IMR-90 (cell line): ENCODE measurements around the gene TTF2. TPM values are rescaled to one million over a fixed set of nuclear protein-coding genes. Genes with fewer than 3 reads are reported as not detected.

Source experiments
- ATAC-seq: fragments of 200-7000 bp; cut with Tn5 transposase; 2 replicates; pipeline ENCODE4 v1.9.1; 2020; ENCODE audit warnings: low read depth, mild to moderate bottlenecking, moderate library complexity
- BruUV-seq: library from RNA; stranded (reverse); fragments of 400-500 nt; replicated peaks from 2 replicates; lab custom pipeline; 2021; lab: Mats Ljungman, UMichigan
- CTCF ChIA-PET: fragments of 300-600 bp; formaldehyde crosslinking; extraction: SDS; loops from one replicate; lab custom pipeline; 2021; ENCODE audit warnings: antibody characterized with exemption; lab: Yijun Ruan, JAX
- POLR2A ChIA-PET: fragments of 300-600 bp; sonication (Branson Sonifier 250); formaldehyde crosslinking; loops from one replicate; lab custom pipeline; 2022; ENCODE audit warnings: antibody characterized with exemption; ENCODE audit not compliant: unreplicated experiment; lab: Charles Lee
- DNase-seq: peaks from one replicate; pipeline ENCODE4 v3.0.0; 2013
- H2AFZ ChIP-seq: replicated peaks from 2 replicates; pipeline ENCODE3; 2013; ENCODE audit warnings: low read length, mild to moderate bottlenecking; ENCODE audit not compliant: poor library complexity
- H2AK5ac ChIP-seq: 2 replicates; pipeline ENCODE4 v1.6.1; 2013; ENCODE audit warnings: low read depth, low read length, inconsistent platforms
- H2AK9ac ChIP-seq: replicated peaks from 2 replicates; pipeline ENCODE3; 2013; ENCODE audit warnings: mild to moderate bottlenecking, low read depth, low read length, moderate library complexity; ENCODE audit not compliant: poor library complexity
- H2BK120ac ChIP-seq: 2 replicates; pipeline ENCODE4 v1.6.1; 2013; ENCODE audit warnings: low read depth, low read length, inconsistent platforms
- H2BK15ac ChIP-seq: 3 replicates; pipeline ENCODE4 v1.6.1; 2013; ENCODE audit warnings: low read depth, low read length, inconsistent platforms
- H2BK20ac ChIP-seq: 2 replicates; pipeline ENCODE4 v1.6.1; 2013; ENCODE audit warnings: low read depth, mild to moderate bottlenecking, inconsistent platforms, low read length, moderate library complexity
- H2BK5ac ChIP-seq: 2 replicates; pipeline ENCODE4 v1.6.1; 2013; ENCODE audit warnings: mild to moderate bottlenecking, low read depth, low read length, inconsistent platforms; ENCODE audit not compliant: poor library complexity, severe bottlenecking
- H3K14ac ChIP-seq: replicated peaks from 2 replicates; pipeline ENCODE4 v1.6.1; 2013; ENCODE audit warnings: low read depth, low read length, inconsistent platforms
- H3K18ac ChIP-seq: 2 replicates; pipeline ENCODE4 v1.6.1; 2013; ENCODE audit warnings: low read depth, low read length, control low read depth
- H3K23ac ChIP-seq: 2 replicates; pipeline ENCODE4 v1.6.1; 2013; ENCODE audit warnings: low read depth, low read length, inconsistent platforms
- H3K27ac ChIP-seq: 2 replicates; pipeline ENCODE4 v1.5.1; 2013; ENCODE audit warnings: mild to moderate bottlenecking, control low read depth, low read length; ENCODE audit not compliant: insufficient read depth
- H3K27me3 ChIP-seq: 2 replicates; pipeline ENCODE4 v1.6.1; 2013; ENCODE audit warnings: low read length; ENCODE audit not compliant: control insufficient read depth, insufficient read depth
- H3K36me3 ChIP-seq: 2 replicates; pipeline ENCODE4 v1.6.1; 2013; ENCODE audit warnings: low read length, mixed read lengths; ENCODE audit not compliant: control insufficient read depth, insufficient read depth
- H3K4ac ChIP-seq: 2 replicates; pipeline ENCODE4 v1.6.1; 2013; ENCODE audit warnings: low read depth, low read length, inconsistent platforms
- H3K4me1 ChIP-seq: 2 replicates; pipeline ENCODE4 v1.6.1; 2013; ENCODE audit warnings: low read length, mixed read lengths; ENCODE audit not compliant: control insufficient read depth, insufficient read depth
- H3K4me2 ChIP-seq: 2 replicates; pipeline ENCODE4 v1.6.1; 2013; ENCODE audit warnings: low read depth, mild to moderate bottlenecking, control low read depth, low read length, moderate library complexity
- H3K4me3 ChIP-seq: 2 replicates; pipeline ENCODE4 v1.5.1; 2013; ENCODE audit warnings: low read depth, mild to moderate bottlenecking, control low read depth, low read length, moderate library complexity; ENCODE audit not compliant: insufficient read depth
- H3K56ac ChIP-seq: 2 replicates; pipeline ENCODE4 v1.6.1; 2013; ENCODE audit warnings: low read length, inconsistent platforms; ENCODE audit not compliant: insufficient read depth; ENCODE audit errors: extremely low read depth
- H3K79me1 ChIP-seq, 2 experiments: 2 replicates each; pipeline ENCODE4 v1.6.1; 2013; ENCODE audit warnings: low read length in 2 of 2, inconsistent platforms in 1 of 2, low read depth in 1 of 2
- H3K9ac ChIP-seq: 2 replicates; pipeline ENCODE4 v1.6.1; 2013; ENCODE audit warnings: low read depth, low read length, control low read depth
- H3K9me1 ChIP-seq: 2 replicates; pipeline ENCODE4 v1.6.1; 2013; ENCODE audit warnings: low read length, inconsistent platforms; ENCODE audit not compliant: insufficient read depth
- H3K9me3 ChIP-seq: 2 replicates; pipeline ENCODE4 v1.6.1; 2013; ENCODE audit warnings: low read length; ENCODE audit not compliant: control insufficient read depth, insufficient read depth
- H4K20me1 ChIP-seq: 2 replicates; pipeline ENCODE4 v1.6.1; 2013; ENCODE audit warnings: low read length, inconsistent platforms; ENCODE audit not compliant: insufficient read depth
- H4K5ac ChIP-seq: 2 replicates; pipeline ENCODE4 v1.6.1; 2013; ENCODE audit warnings: mild to moderate bottlenecking, low read depth, low read length, control low read depth
- H4K8ac ChIP-seq, 2 experiments: 2 replicates each; pipeline ENCODE4 v1.6.1; 2013; ENCODE audit warnings: low read depth in 2 of 2, low read length in 2 of 2, control low read depth in 1 of 2, inconsistent platforms in 1 of 2
- H4K91ac ChIP-seq: 2 replicates; pipeline ENCODE4 v1.6.1; 2013; ENCODE audit warnings: low read depth, low read length, inconsistent platforms; ENCODE audit not compliant: insufficient read depth
- CTCF ChIP-seq: conservative IDR thresholded peaks from 2 replicates; pipeline ENCODE4 v1.5.1; 2012; ENCODE audit warnings: mild to moderate bottlenecking, low read depth, low read length, improper control_type of control experiment
- MAFK ChIP-seq: IDR thresholded peaks from 2 replicates; pipeline ENCODE4 v1.6.1; 2012; ENCODE audit warnings: low read depth, low read length, improper control_type of control experiment
- MXI1 ChIP-seq: IDR thresholded peaks from 2 replicates; pipeline ENCODE4 v1.6.1; 2012; ENCODE audit warnings: low read depth, mild to moderate bottlenecking, low read length, moderate library complexity, borderline replicate concordance
- POLR2A ChIP-seq: IDR thresholded peaks from 2 replicates; pipeline ENCODE4 v1.6.1; 2012; ENCODE audit warnings: mild to moderate bottlenecking, low read depth, low read length
- RAD21 ChIP-seq: IDR thresholded peaks from 2 replicates; pipeline ENCODE4 v1.6.1; 2012; ENCODE audit warnings: low read length, improper control_type of control experiment
- RCOR1 ChIP-seq: IDR thresholded peaks from 2 replicates; pipeline ENCODE4 v1.6.1; 2012; ENCODE audit warnings: mild to moderate bottlenecking, low read length, improper control_type of control experiment; ENCODE audit not compliant: insufficient replicate concordance
- SMC3 ChIP-seq: fragments of 150-350 bp; IDR thresholded peaks from 2 replicates; pipeline ENCODE4 v1.6.1; 2016; ENCODE audit warnings: low read depth, mild to moderate bottlenecking, antibody characterized with exemption, low read length, moderate library complexity
- USF2 ChIP-seq: fragments of 150-350 bp; IDR thresholded peaks from 2 replicates; pipeline ENCODE4 v1.6.1; 2017; ENCODE audit warnings: mild to moderate bottlenecking, antibody characterized with exemption, low read length, low read depth
- WGBS, 2 experiments: methylation state at CpG; one replicate each; pipeline versions ENCODE4 v1.1.5 to v1.1.7; 2013; ENCODE audit warnings: missing lambda C conversion rate in 2 of 2; ENCODE audit not compliant: insufficient read length in 1 of 2; ENCODE audit errors: extremely low coverage in 2 of 2; 5-methylcytosine and 5-hydroxymethylcytosine counted together
- dilution Hi-C: fragments of 300-500 bp; cut with HindIII; formaldehyde crosslinking; loops from one replicate; pipeline ENCODE4 v1.14.3; 2018; ENCODE audit warnings: low sequenced_read_pairs; ENCODE audit not compliant: unreplicated experiment
- in situ Hi-C: fragments of 300-500 bp; cut with MboI; formaldehyde crosslinking; loops from 3 replicates; pipeline ENCODE4 v1.14.3; 2019; ENCODE audit warnings: low sequenced_read_pairs, inconsistent platforms, mixed read lengths
- intact Hi-C: fragments of 100-400 bp; cut with micrococcal nuclease; formaldehyde crosslinking; loops from 2 replicates; pipeline ENCODE4 v1.10.0; 2022
- polyA plus RNA-seq, 3 experiments: library from polyadenylated mRNA; depleted of rRNA; stranded (reverse); fragments of >200 nt; gene quantifications; 2 replicates each; pipeline ENCODE4 v1.2.3, GENCODE V29; 2012; ENCODE audit warnings: low replicate concordance in 1 of 3
- total RNA-seq: library from RNA; depleted of rRNA; stranded (reverse); fragments of >200 nt; gene quantifications from 2 replicates; pipeline ENCODE4 v1.2.3, GENCODE V29; 2012

Gene TTF2
- total and polyA plus RNA-seq, 2 of the 4 experiments (the other 2 are of a cell fraction), result 11.5 to 14.7 TPM

GRCh38 chr1:117128323-117129079 is 68.4 kb downstream of the TTF2 start:
- ATAC-seq, result peak; percentile 84
- H4K91ac ChIP-seq, result no peak overlapping the region
- peak overlapping the region; percentile 15; the same call in 1 of the 2 replicates for H3K4ac ChIP-seq
- peak overlapping the region; percentile 12; the same call in 1 of the 2 replicates for H3K9ac ChIP-seq
- no peak overlapping the region for H2BK15ac ChIP-seq
- no peak overlapping the region for H2BK120ac ChIP-seq
- H3K4me2 ChIP-seq, result peak overlapping the region; percentile 23; the same call in 1 of the 2 replicates
- dilution Hi-C loops (no loop called here), in situ Hi-C loops (loop anchor here (10.0 kb wide), 1 partner anchor 54 kb away; no protein-coding TSS in a partner anchor), intact Hi-C loops (loop anchor here (1.0 to 5.0 kb wide), 3 partner anchors 60 to 629 kb away; no protein-coding TSS in a partner anchor)
- H4K20me1 ChIP-seq, result no peaks in the 10 kb centered on the region
- H3K79me1 ChIP-seq, result no peaks in the 10 kb centered on the region
- H3K4me1 ChIP-seq, result 0 out of 2 replicates have a peak, but pooled peaks cover 2% of the 10 kb centered on the region
- H3K36me3 ChIP-seq, result no peaks in the 10 kb centered on the region
- no peak overlapping the region for H2AK9ac ChIP-seq
- H4K5ac ChIP-seq, result peak overlapping the region; percentile 45; the same call in 1 of the 2 replicates
- 0 out of 2 replicates have a peak overlapping the region, but pooled peaks have one; percentile 18 for H2BK20ac ChIP-seq
- H4K8ac ChIP-seq, result peak overlapping the region in 1 of 2 experiments; percentile 67; a peak in 2 of 4 replicates
- H2AFZ ChIP-seq, result no peak overlapping the region
- peak; percentile 69 for DNase-seq
- ChIA-PET POLR2A (no interaction called here), CTCF (interaction anchor here (0.6 to 2.2 kb wide), 20 partner anchors 8 to 479 kb away, joined by 3 to 43 read pairs (median 5); no protein-coding TSS in a partner anchor)
- no peak overlapping the region for H3K23ac ChIP-seq
- peaks cover 3% of the 10 kb centered on the region for H3K27me3 ChIP-seq
- H3K27ac ChIP-seq, result no peak overlapping the region
- H3K18ac ChIP-seq, result no peak overlapping the region
- H3K4me3 ChIP-seq, result no peak overlapping the region
- no peak overlapping the region for H2BK5ac ChIP-seq
- WGBS, 2 experiments, result no CpG with 5 or more reads among the region's 5 CpGs
- no peak overlapping the region for H2AK5ac ChIP-seq
- peak; percentile 67 for TF ChIP-seq RAD21
- TF ChIP-seq MXI1, result no peak
- no peak for TF ChIP-seq RCOR1
- peak; percentile 73 for TF ChIP-seq SMC3
- TF ChIP-seq USF2, result no peak
- TF ChIP-seq POLR2A, result no peak
- no peak for TF ChIP-seq MAFK
- TF ChIP-seq CTCF, result peak; percentile 67
- no peaks in the 10 kb centered on the region for H3K9me3 ChIP-seq
- no peak overlapping the region for H3K56ac ChIP-seq
- H3K14ac ChIP-seq, result peak overlapping the region; percentile 42; the same call in 1 of the 2 replicates
- H3K9me1 ChIP-seq, result no peaks in the 10 kb centered on the region; the same call in 1 of the 2 replicates
- BruUV-seq, result no TSS peak
